Measurements from ENCODE around the gene TSC22D4. TPM values are rescaled to one million over a fixed set of nuclear protein-coding genes. Genes with fewer than 3 reads are reported as not detected.

Gene TSC22D4
- polyA plus RNA-seq, 1 donor from 2014 or later = 2.1 TPM

DNA sequence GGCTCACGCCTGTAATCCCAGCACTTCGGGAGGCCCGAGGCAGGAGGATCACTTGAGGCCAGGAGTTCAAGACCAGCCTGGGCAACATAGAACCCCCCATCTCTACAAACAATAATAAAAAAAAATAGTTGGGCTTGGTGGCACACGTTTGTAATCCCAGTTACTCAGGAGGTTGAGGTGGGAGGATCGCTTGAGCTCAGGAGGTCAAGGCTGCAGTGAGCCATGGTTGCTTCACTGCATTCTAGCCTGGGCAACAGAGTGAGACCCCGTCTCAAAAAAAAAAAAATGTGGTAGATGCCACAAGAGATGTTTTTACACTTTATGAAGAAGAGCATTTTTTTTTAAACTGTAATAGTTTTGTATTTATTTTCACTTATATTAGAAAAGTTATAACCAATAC lies 17.5 kb upstream of the TSC22D4 start:
- H3K27ac ChIP-seq (ENCODE audit: low read length) = no peak overlapping the region
- TF ChIP-seq, protein P1, sequence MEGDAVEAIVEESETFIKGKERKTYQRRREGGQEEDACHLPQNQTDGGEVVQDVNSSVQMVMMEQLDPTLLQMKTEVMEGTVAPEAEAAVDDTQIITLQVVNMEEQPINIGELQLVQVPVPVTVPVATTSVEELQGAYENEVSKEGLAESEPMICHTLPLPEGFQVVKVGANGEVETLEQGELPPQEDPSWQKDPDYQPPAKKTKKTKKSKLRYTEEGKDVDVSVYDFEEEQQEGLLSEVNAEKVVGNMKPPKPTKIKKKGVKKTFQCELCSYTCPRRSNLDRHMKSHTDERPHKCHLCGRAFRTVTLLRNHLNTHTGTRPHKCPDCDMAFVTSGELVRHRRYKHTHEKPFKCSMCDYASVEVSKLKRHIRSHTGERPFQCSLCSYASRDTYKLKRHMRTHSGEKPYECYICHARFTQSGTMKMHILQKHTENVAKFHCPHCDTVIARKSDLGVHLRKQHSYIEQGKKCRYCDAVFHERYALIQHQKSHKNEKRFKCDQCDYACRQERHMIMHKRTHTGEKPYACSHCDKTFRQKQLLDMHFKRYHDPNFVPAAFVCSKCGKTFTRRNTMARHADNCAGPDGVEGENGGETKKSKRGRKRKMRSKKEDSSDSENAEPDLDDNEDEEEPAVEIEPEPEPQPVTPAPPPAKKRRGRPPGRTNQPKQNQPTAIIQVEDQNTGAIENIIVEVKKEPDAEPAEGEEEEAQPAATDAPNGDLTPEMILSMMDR (IDR thresholded peaks at IDR 0.05; ENCODE audit: poor library complexity, severe bottlenecking) = no peak
- TF ChIP-seq POLR2AphosphoS5 (IDR thresholded peaks at IDR 0.05) (no peak), MXI1 (conservative IDR thresholded peaks at IDR 0.05; ENCODE audit: poor library complexity, severe bottlenecking) (no peak), RAD21 (conservative IDR thresholded peaks at IDR 0.05) (no peak), TAF1 (IDR thresholded peaks at IDR 0.05; ENCODE audit: low read depth) (no peak), EP300 (conservative IDR thresholded peaks at IDR 0.05; ENCODE audit: poor library complexity, severe bottlenecking) (no peak), SMC3 (conservative IDR thresholded peaks at IDR 0.05; ENCODE audit: poor library complexity) (no peak), EZH2 (IDR thresholded peaks at IDR 0.05; ENCODE audit: borderline replicate concordance, insufficient read depth, low read length, poor library complexity, severe bottlenecking) (no peak)
- TF ChIP-seq, protein P2, sequence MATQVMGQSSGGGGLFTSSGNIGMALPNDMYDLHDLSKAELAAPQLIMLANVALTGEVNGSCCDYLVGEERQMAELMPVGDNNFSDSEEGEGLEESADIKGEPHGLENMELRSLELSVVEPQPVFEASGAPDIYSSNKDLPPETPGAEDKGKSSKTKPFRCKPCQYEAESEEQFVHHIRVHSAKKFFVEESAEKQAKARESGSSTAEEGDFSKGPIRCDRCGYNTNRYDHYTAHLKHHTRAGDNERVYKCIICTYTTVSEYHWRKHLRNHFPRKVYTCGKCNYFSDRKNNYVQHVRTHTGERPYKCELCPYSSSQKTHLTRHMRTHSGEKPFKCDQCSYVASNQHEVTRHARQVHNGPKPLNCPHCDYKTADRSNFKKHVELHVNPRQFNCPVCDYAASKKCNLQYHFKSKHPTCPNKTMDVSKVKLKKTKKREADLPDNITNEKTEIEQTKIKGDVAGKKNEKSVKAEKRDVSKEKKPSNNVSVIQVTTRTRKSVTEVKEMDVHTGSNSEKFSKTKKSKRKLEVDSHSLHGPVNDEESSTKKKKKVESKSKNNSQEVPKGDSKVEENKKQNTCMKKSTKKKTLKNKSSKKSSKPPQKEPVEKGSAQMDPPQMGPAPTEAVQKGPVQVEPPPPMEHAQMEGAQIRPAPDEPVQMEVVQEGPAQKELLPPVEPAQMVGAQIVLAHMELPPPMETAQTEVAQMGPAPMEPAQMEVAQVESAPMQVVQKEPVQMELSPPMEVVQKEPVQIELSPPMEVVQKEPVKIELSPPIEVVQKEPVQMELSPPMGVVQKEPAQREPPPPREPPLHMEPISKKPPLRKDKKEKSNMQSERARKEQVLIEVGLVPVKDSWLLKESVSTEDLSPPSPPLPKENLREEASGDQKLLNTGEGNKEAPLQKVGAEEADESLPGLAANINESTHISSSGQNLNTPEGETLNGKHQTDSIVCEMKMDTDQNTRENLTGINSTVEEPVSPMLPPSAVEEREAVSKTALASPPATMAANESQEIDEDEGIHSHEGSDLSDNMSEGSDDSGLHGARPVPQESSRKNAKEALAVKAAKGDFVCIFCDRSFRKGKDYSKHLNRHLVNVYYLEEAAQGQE (IDR thresholded peaks at IDR 0.05; ENCODE audit: borderline replicate concordance) = no peak
- H4K20me1 ChIP-seq (ENCODE audit: insufficient read depth) = no peaks in the 10 kb centered on the region
- H3K9me2 ChIP-seq (ENCODE audit: insufficient read depth, low read length) = no peaks in the 10 kb centered on the region
- H3K27me3 ChIP-seq (ENCODE audit: insufficient read depth, low read depth, low read length) = no peaks in the 10 kb centered on the region
- no peak overlapping the region for H3K4me3 ChIP-seq (ENCODE audit: low read length)
- peaks cover 3% of the 10 kb centered on the region for H3K79me2 ChIP-seq (replicated peaks; ENCODE audit: insufficient read depth, low read length)
- H3K4me2 ChIP-seq (ENCODE audit: low read length) = no peak overlapping the region
- H3K36me3 ChIP-seq (ENCODE audit: insufficient read depth, low read length) = no peaks in the 10 kb centered on the region
- H3K9ac ChIP-seq (ENCODE audit: low read length) = no peak overlapping the region
- H3K9me3 ChIP-seq (ENCODE audit: low read length) = no peaks in the 10 kb centered on the region
- H2AFZ ChIP-seq (ENCODE audit: low read depth, low read length) = no peak overlapping the region
- no peaks in the 10 kb centered on the region for H3F3A ChIP-seq (ENCODE audit: insufficient read depth, low read length, poor library complexity, severe bottlenecking)

DNA sequence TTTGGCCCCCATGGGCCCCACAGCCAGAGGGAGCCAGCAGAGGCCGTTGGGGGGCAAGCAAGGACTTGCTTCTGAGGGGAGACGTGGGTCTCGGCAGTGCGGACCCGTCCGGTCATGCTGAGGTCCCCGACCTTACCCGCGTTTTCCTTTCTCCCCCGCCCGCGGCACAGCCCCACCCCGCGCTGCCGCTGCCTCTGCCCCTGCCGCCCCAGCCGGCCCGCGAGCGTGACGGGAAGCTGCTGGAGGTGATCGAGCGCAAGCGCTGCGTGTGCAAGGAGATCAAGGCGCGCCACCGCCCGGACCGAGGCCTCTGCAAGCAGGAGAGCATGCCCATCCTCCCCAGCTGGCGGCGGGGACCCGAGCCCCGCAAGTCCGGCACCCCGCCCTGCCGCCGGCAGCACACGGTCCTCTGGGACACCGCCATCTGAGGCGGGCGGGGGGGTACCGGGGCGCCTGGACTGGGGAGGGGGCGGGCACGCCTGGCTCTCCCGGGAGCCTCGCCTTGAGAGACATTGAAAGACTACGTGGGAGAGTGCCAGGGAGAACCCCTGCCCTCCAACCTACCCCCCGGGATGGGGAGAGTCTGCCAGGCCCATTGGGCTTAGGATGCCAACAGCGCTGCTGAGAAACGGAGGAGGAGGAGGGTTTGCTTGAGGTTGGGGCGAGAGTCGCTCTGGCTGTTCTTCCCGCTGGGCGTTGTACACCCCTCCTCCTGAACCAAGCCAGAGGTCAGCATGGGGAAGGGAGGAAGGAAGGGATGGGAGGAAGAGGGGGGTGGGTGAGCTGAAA lies 14.7 kb upstream of the TSC22D4 start:
- Histone ChIP-seq H3F3A (ENCODE audit: insufficient read depth, low read length, poor library complexity, severe bottlenecking) (no peaks in the 10 kb centered on the region), H3K27me3 (ENCODE audit: insufficient read depth, low read depth, low read length) (no peaks in the 10 kb centered on the region), H3K4me2 (ENCODE audit: low read length) (no peak overlapping the region), H3K9me2 (ENCODE audit: insufficient read depth, low read length) (no peaks in the 10 kb centered on the region), H2AFZ (ENCODE audit: low read depth, low read length) (no peak overlapping the region), H3K79me2 (replicated peaks; ENCODE audit: insufficient read depth, low read length) (peaks cover 23% of the 10 kb centered on the region), H3K9ac (ENCODE audit: low read length) (no peak overlapping the region), H4K20me1 (ENCODE audit: insufficient read depth) (no peaks in the 10 kb centered on the region), H3K9me3 (ENCODE audit: low read length) (no peaks in the 10 kb centered on the region), H3K4me3 (ENCODE audit: low read length) (no peak overlapping the region), H3K27ac (ENCODE audit: low read length) (no peak overlapping the region), H3K36me3 (ENCODE audit: insufficient read depth, low read length) (no peaks in the 10 kb centered on the region)
- TF ChIP-seq, protein P2 (IDR thresholded peaks at IDR 0.05; ENCODE audit: borderline replicate concordance) = no peak
- no peak for TF ChIP-seq TAF1 (IDR thresholded peaks at IDR 0.05; ENCODE audit: low read depth)
- no peak for TF ChIP-seq EZH2 (IDR thresholded peaks at IDR 0.05; ENCODE audit: borderline replicate concordance, insufficient read depth, low read length, poor library complexity, severe bottlenecking)
- no peak for TF ChIP-seq POLR2AphosphoS5 (IDR thresholded peaks at IDR 0.05)
- no peak for TF ChIP-seq RAD21 (conservative IDR thresholded peaks at IDR 0.05)
